Keratinocyte (primary cell): ENCODE data around the gene CCDC178. TPM values are rescaled to one million over a fixed set of nuclear protein-coding genes. Genes with fewer than 3 reads are reported as not detected.

Experiments used
- DNase-seq: peaks from one replicate; pipeline ENCODE4 v3.0.0-alpha.2; 2011; ENCODE audit warnings: low read depth, missing footprints, low spot score
- FAIRE-seq: peaks from 2 replicates; lab custom pipeline; 2011; peaks lifted over from hg19 to GRCh38; lab: Jason Lieb, UNC
- H2AFZ ChIP-seq: 2 replicates; pipeline ENCODE4 v1.6.0; 2012; ENCODE audit warnings: low read length, control low read depth, inconsistent platforms; ENCODE audit not compliant: control insufficient read depth
- H3K27ac ChIP-seq: 2 replicates; pipeline ENCODE4 v1.5.1; 2011; ENCODE audit warnings: low read length; ENCODE audit not compliant: control insufficient read depth, insufficient read depth
- H3K27me3 ChIP-seq: 3 replicates; pipeline ENCODE4 v1.6.0; 2011; ENCODE audit warnings: low read length; ENCODE audit not compliant: control insufficient read depth, insufficient read depth; ENCODE audit errors: extremely low read depth
- H3K36me3 ChIP-seq, 2 experiments: 2 replicates in 1 of 2; 3 replicates in 1 of 2; pipeline ENCODE4 v1.5.1; 2011; ENCODE audit warnings: low read length in 2 of 2, mild to moderate bottlenecking in 1 of 2; ENCODE audit not compliant: control insufficient read depth in 2 of 2, insufficient read depth in 2 of 2; ENCODE audit errors: extremely low read depth in 1 of 2
- H3K4me1 ChIP-seq: 3 replicates; pipeline ENCODE4 v1.5.1; 2011; ENCODE audit warnings: low read length; ENCODE audit not compliant: control insufficient read depth, insufficient read depth; ENCODE audit errors: extremely low read depth
- H3K4me2 ChIP-seq: 3 replicates; pipeline ENCODE4 v1.6.0; 2011; ENCODE audit warnings: low read depth, low read length; ENCODE audit not compliant: control insufficient read depth, insufficient read depth; ENCODE audit errors: extremely low read depth
- H3K4me3 ChIP-seq, 3 experiments: fragments of 200-600 bp in 1 of 3; sonication (generic) in 1 of 3; 2 replicates in 2 of 3; 3 replicates in 1 of 3; pipeline ENCODE4 v1.5.1; 2011 to 2016; ENCODE audit warnings: low read length in 3 of 3, mild to moderate bottlenecking in 3 of 3, control low read depth in 2 of 3, inconsistent platforms in 1 of 3, low read depth in 1 of 3, mixed read lengths in 1 of 3, mixed run types in 1 of 3, moderate library complexity in 1 of 3; ENCODE audit not compliant: control insufficient read depth in 2 of 3, insufficient read depth in 2 of 3; ENCODE audit errors: extremely low read depth in 1 of 3
- H3K79me2 ChIP-seq: 2 replicates; pipeline ENCODE4 v1.6.0; 2012; ENCODE audit warnings: low read length; ENCODE audit not compliant: control insufficient read depth, insufficient read depth
- H3K9ac ChIP-seq: 3 replicates; pipeline ENCODE4 v1.6.0; 2011; ENCODE audit warnings: low read length; ENCODE audit not compliant: control insufficient read depth, insufficient read depth; ENCODE audit errors: extremely low read depth
- H3K9me1 ChIP-seq: 3 replicates; pipeline ENCODE4 v1.6.0; 2011; ENCODE audit warnings: low read length; ENCODE audit not compliant: control insufficient read depth, insufficient read depth; ENCODE audit errors: extremely low read depth
- H3K9me3 ChIP-seq: 2 replicates; pipeline ENCODE4 v1.5.1; 2012; ENCODE audit warnings: low read depth, low read length; ENCODE audit not compliant: control insufficient read depth
- H4K20me1 ChIP-seq: 3 replicates; pipeline ENCODE4 v1.6.0; 2011; ENCODE audit warnings: low read length; ENCODE audit not compliant: control insufficient read depth, insufficient read depth; ENCODE audit errors: extremely low read depth
- EZH2 ChIP-seq: IDR thresholded peaks from one replicate; pipeline ENCODE4 v1.6.1; 2012; ENCODE audit warnings: inconsistent platforms, mild to moderate bottlenecking, low read length, moderate library complexity
- dilution Hi-C: fragments of 300-500 bp; cut with MboI; formaldehyde crosslinking; loops from one replicate; pipeline ENCODE4 v1.7.0; 2020; ENCODE audit warnings: low sequenced_read_pairs; ENCODE audit not compliant: extremely low pct_ligation_motif_present
- polyA plus RNA-seq, 5 experiments: library from polyadenylated mRNA; depleted of rRNA in 3 of 5; stranded (reverse) in 3 of 5; stranded (forward) in 1 of 5; unstranded in 1 of 5; fragments of >200 nt; gene quantifications; 1 replicate in 1 of 5; 2 replicates in 3 of 5; 3 replicates in 1 of 5; pipeline versions ENCODE4 v1.2.1 to v1.2.3, GENCODE V29; 2011 to 2012; ENCODE audit warnings: missing spikeins in 2 of 5, low read depth in 1 of 5, low replicate concordance in 1 of 5
- TF ChIP-seq, protein P1 (sequence below), 3 experiments: IDR thresholded peaks in 1 of 3; conservative IDR thresholded peaks in 1 of 3; optimal IDR thresholded peaks in 1 of 3; 2 replicates in 2 of 3; 3 replicates in 1 of 3; pipeline versions ENCODE3 to v1.5.1; 2011; ENCODE audit warnings: low read length in 3 of 3, mild to moderate bottlenecking in 3 of 3, moderate library complexity in 2 of 3, control low read depth in 1 of 3, inconsistent platforms in 1 of 3; ENCODE audit not compliant: insufficient read depth in 2 of 3; ENCODE audit errors: extremely low read depth in 1 of 3

The CCDC178 gene
- polyA plus RNA-seq, 1 donor (not counting 4 experiments of a cell fraction or from before 2014, with no cell fraction given) = 0.14 TPM

DNA sequence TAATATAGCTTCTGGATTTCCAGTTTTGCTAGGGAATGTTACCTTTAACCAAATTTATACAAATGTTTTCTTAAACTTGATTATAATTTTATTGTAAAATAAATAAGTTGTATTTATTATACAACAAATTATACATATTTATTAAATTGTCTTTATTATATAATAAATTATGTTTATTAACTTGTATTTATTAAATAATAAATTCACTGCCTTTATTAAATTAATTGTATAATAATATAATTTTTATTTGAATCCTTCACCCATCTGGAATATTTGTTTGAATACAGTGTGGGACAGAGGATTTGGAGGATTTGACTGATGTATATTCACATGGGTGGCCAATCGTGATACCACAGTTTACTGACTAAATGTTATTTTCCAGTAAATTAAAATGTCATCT lies 43.4 kb upstream of the CCDC178 start:
- H3K4me1 ChIP-seq = no peaks in the 10 kb centered on the region
- no peaks in the 10 kb centered on the region for H3K79me2 ChIP-seq
- no peak overlapping the region for H3K4me2 ChIP-seq
- no peak overlapping the region for H3K27ac ChIP-seq
- no peaks in the 10 kb centered on the region for H3K36me3 ChIP-seq
- no peaks in the 10 kb centered on the region for H4K20me1 ChIP-seq
- no peak overlapping the region for H3K9ac ChIP-seq
- H3K4me3 ChIP-seq = no peak overlapping the region
- no peaks in the 10 kb centered on the region for H3K9me3 ChIP-seq
- no peak overlapping the region for H2AFZ ChIP-seq
- no peaks in the 10 kb centered on the region for H3K9me1 ChIP-seq
- dilution Hi-C loops = no loop called here
- no peaks in the 10 kb centered on the region for H3K27me3 ChIP-seq
- no peak for TF ChIP-seq EZH2
- TF ChIP-seq, protein P1, sequence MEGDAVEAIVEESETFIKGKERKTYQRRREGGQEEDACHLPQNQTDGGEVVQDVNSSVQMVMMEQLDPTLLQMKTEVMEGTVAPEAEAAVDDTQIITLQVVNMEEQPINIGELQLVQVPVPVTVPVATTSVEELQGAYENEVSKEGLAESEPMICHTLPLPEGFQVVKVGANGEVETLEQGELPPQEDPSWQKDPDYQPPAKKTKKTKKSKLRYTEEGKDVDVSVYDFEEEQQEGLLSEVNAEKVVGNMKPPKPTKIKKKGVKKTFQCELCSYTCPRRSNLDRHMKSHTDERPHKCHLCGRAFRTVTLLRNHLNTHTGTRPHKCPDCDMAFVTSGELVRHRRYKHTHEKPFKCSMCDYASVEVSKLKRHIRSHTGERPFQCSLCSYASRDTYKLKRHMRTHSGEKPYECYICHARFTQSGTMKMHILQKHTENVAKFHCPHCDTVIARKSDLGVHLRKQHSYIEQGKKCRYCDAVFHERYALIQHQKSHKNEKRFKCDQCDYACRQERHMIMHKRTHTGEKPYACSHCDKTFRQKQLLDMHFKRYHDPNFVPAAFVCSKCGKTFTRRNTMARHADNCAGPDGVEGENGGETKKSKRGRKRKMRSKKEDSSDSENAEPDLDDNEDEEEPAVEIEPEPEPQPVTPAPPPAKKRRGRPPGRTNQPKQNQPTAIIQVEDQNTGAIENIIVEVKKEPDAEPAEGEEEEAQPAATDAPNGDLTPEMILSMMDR (optimal IDR thresholded peaks at IDR 0.05 in 1 of 3, IDR thresholded peaks at IDR 0.05 in 1 of 3, conservative IDR thresholded peaks at IDR 0.05 in 1 of 3; ENCODE audit: extremely low read depth in 1 of 3, insufficient read depth in 2 of 3, low read length in 3 of 3) = no peak
- FAIRE-seq (no peak), DNase-seq (no peak)

DNA sequence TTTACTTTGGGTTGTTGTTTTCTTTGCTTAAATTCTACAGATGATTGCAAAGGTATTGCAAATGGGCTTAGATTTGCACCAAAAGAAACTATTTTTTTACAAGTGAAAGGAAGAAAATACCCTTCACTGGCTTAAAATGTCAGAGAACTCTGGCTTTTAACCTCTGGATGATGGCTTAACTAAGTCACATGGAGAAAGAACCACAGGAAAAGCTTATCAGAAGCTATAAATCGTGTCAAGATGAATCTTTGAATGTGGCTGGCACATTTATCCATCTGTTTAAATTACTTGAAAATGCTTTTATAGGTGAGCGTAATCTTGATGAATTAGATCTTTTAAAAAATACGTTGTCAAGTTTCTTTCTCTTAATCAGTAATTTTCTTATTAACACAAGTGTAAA lies 32.0 kb upstream of the CCDC178 start:
- no peaks in the 10 kb centered on the region for H3K4me1 ChIP-seq
- H3K27me3 ChIP-seq = no peaks in the 10 kb centered on the region
- H3K36me3 ChIP-seq = no peaks in the 10 kb centered on the region
- no peak overlapping the region for H3K4me3 ChIP-seq
- no peak overlapping the region for H3K4me2 ChIP-seq
- TF ChIP-seq, protein P1 (optimal IDR thresholded peaks at IDR 0.05 in 1 of 3, IDR thresholded peaks at IDR 0.05 in 1 of 3, conservative IDR thresholded peaks at IDR 0.05 in 1 of 3; ENCODE audit: extremely low read depth in 1 of 3, insufficient read depth in 2 of 3, low read length in 3 of 3) = no peak
- TF ChIP-seq EZH2 = no peak
- no peaks in the 10 kb centered on the region for H4K20me1 ChIP-seq
- H3K79me2 ChIP-seq = no peaks in the 10 kb centered on the region
- no peak for FAIRE-seq
- H2AFZ ChIP-seq = no peak overlapping the region
- H3K9me1 ChIP-seq = no peaks in the 10 kb centered on the region
- H3K27ac ChIP-seq = no peak overlapping the region
- no peak for DNase-seq
- dilution Hi-C loops = no loop called here
- no peak overlapping the region for H3K9ac ChIP-seq
- H3K9me3 ChIP-seq = no peaks in the 10 kb centered on the region
